HL-60 (cell line): ENCODE data around the gene RUNX3.

Source experiments
- DNase-seq, 2 experiments: peaks; one replicate each; pipeline ENCODE4 v3.0.0-alpha.2; 2010 to 2020; ENCODE audit warnings: low read depth in 1 of 2, low spot score in 1 of 2
- H3K27ac ChIP-seq: fragments of 250-450 bp; sonication (Bioruptor Pico); replicated peaks from 2 replicates; pipeline ENCODE4 v1.5.1; 2020; ENCODE audit warnings: mild to moderate bottlenecking, moderate library complexity
- H3K27me3 ChIP-seq: fragments of 250-450 bp; sonication (Bioruptor Pico); 2 replicates; pipeline ENCODE4 v1.5.1; 2021; ENCODE audit warnings: mild to moderate bottlenecking, moderate library complexity; ENCODE audit not compliant: insufficient read depth, poor library complexity, severe bottlenecking
- H3K4me3 ChIP-seq: replicated peaks from 2 replicates; pipeline ENCODE4 v1.5.1; 2011; ENCODE audit warnings: mild to moderate bottlenecking, control low read depth, low read length; ENCODE audit not compliant: insufficient read depth
- CTCF ChIP-seq: IDR thresholded peaks from one replicate; pipeline ENCODE4 v1.5.1; 2011; ENCODE audit warnings: low read length, control low read depth, inconsistent platforms; ENCODE audit not compliant: insufficient read depth
- GABPA ChIP-seq: IDR thresholded peaks from 2 replicates; pipeline ENCODE4 v1.6.1; 2012; ENCODE audit warnings: low read depth
- POLR2AphosphoS5 ChIP-seq: IDR thresholded peaks from 2 replicates; pipeline ENCODE4 v1.6.1; 2012; ENCODE audit warnings: low read depth
- REST ChIP-seq: IDR thresholded peaks from 2 replicates; pipeline ENCODE4 v1.6.1; 2012; ENCODE audit warnings: low read depth; ENCODE audit not compliant: insufficient replicate concordance
- SPI1 ChIP-seq: IDR thresholded peaks from 2 replicates; pipeline ENCODE4 v1.6.1; 2012; ENCODE audit warnings: low read depth, mild to moderate bottlenecking, borderline replicate concordance

Gene RUNX3

DNA sequence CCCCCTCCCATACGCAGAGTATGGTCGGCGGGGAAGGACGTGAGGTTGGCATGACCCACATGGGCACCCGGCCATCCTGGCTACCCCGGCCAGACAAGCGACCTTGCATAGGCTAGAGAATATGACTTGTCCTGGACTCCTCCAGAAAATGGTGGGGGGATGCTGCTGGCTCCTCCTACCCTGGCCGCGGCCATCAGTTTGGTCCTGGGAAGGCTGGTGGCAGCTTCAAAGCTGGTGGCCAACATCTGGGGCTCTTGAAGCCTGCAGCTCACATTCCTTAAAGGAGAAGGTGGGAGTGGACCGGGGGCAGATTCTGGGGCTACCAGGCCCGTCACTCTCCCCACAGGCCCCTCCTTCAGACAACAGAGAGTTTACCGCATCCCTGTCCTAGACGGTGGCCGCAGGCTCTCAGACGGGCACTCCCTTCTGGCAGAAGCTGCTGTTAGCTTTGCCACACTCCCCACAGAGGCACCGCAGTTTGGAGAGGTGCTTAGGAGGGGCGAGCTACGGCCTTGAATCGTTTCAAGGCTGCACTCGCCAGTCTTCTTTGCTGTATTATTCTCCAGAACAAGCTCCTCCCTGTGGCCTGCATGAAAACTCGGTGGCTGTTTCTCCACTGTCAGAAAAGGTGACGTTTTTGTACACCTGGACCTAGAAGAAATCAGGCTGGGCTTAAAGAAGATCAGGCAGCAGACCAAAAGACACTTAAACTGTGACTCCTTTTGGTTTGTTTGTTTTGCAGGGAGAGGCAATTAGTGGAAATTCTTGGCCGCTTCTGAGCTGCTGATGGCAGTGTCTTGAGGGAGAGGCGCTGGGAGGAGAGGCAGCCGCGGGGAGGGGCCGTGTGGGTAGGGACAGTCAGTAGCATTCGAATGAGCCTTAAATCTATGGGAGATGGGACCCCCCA, 68.0 kb downstream of the RUNX3 start:
- no peak overlapping the region for H3K4me3 ChIP-seq
- H3K27ac ChIP-seq = no peak overlapping the region
- no peaks in the 10 kb centered on the region for H3K27me3 ChIP-seq
- no peak for DNase-seq
- TF ChIP-seq POLR2AphosphoS5 = no peak

DNA sequence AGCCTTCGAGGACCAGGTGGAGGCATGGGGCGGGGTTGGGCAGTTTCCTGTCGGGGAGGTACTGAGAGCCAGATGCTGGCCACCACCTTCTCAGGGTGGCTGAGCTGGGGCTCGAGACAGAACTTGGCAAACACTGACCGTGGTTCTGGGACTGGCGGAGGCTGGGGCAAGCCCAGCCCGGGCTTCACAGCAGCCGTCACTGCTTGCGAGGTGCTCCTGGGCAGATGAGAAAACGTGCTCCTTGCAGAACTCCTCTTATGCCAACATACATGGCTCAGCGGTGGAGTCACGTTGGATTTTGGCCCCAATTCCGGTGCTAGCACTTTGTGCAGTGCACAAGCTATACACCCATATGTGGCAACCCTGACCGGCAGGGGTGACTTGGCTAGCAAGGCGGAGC, 69.2 kb downstream of the RUNX3 start:
- TF ChIP-seq REST = no peak
- no peak for TF ChIP-seq SPI1
- no peak for TF ChIP-seq CTCF
- TF ChIP-seq POLR2AphosphoS5 = no peak
- TF ChIP-seq GABPA = no peak
- Histone ChIP-seq H3K4me3 (no peak overlapping the region), H3K27ac (no peak overlapping the region), H3K27me3 (no peaks in the 10 kb centered on the region)
- no peak for DNase-seq

- TF ChIP-seq POLR2AphosphoS5 (no peak), REST (no peak), SPI1 (no peak), CTCF (no peak), GABPA (no peak)
- no peaks in the 10 kb centered on the region for H3K27me3 ChIP-seq
- H3K4me3 ChIP-seq = no peak overlapping the region
- no peak for DNase-seq
- no peak overlapping the region for H3K27ac ChIP-seq
Observed at GRCh38 chr1:24859063-24860010, 70.7 kb downstream of the RUNX3 start.

GRCh38 chr1:24858277-24858676, 71.8 kb downstream of the RUNX3 start:
- Histone ChIP-seq H3K27ac (no peak overlapping the region), H3K27me3 (no peaks in the 10 kb centered on the region), H3K4me3 (no peak overlapping the region)
- TF ChIP-seq SPI1 = no peak
- TF ChIP-seq CTCF = no peak
- TF ChIP-seq GABPA = no peak
- no peak for DNase-seq
